OCI-LY1 (cell line): Measurements from ENCODE around the gene ZNF410.
"Not testable (repeated sequence)": the region's sequence is repeated elsewhere in the genome, so short reads cannot be mapped to it uniquely, and the experiment has no call there.

Experiments used
- CTCF ChIP-seq: fragments of 200-600 bp; sonication (generic), shearing (Covaris generic); IDR thresholded peaks from 2 replicates; pipeline ENCODE4 v1.5.1; 2017; ENCODE audit warnings: mild to moderate bottlenecking, antibody characterized with exemption, low read length, moderate library complexity, mixed read lengths
- EZH2 ChIP-seq: fragments of 200-600 bp; sonication (generic), shearing (Covaris generic); IDR thresholded peaks from 2 replicates; pipeline ENCODE4 v1.8.0; 2017; ENCODE audit warnings: borderline replicate concordance, mixed run types, mild to moderate bottlenecking, antibody characterized with exemption, low read length, moderate library complexity, mixed read lengths

- not testable (repeated sequence) for TF ChIP-seq CTCF, EZH2
Measured at GRCh38 chr14:73869754-73870153, 16.9 kb upstream of the ZNF410 start.
